ENCODE results near the gene HDAC5. TPM values are rescaled to one million over a fixed set of nuclear protein-coding genes. Genes with fewer than 3 reads are reported as not detected.

Gene HDAC5
- total and polyA plus RNA-seq, 2 of the 8 experiments (the other 6 are each of a cell fraction or from before 2014, with no cell fraction given), result 48.5 to 54.4 TPM

GRCh38 chr17:44079877-44080821 lies 43.3 kb downstream of the HDAC5 start:
- Histone ChIP-seq H2BK12ac (ENCODE audit: low read depth, low read length) (no peak overlapping the region), H2AFZ (ENCODE audit: low read length) (no peak overlapping the region), H3K56ac (replicated peaks; ENCODE audit: insufficient read length, low read depth, low read length) (no peak overlapping the region), H4K91ac (replicated peaks; ENCODE audit: insufficient read length, low read length) (no peak overlapping the region), H3K23me2 (ENCODE audit: low read depth, low read length) (no peaks in the 10 kb centered on the region), H2BK5ac (ENCODE audit: low read depth, low read length) (no peak overlapping the region; the same call in 1 of the 2 replicates), H3K27ac (ENCODE audit: low read depth, low read length) (no peak overlapping the region), H4K8ac (ENCODE audit: extremely low read depth, insufficient read depth, low read length) (no peak overlapping the region), H3K4ac (replicated peaks; ENCODE audit: insufficient read length, low read depth, low read length) (no peak overlapping the region), H4K5ac (ENCODE audit: insufficient read length, low read depth, low read length) (no peak overlapping the region), H3K27me3 (replicated peaks in 1 of 4; ENCODE audit: control insufficient read depth in 3 of 4, extremely low read depth in 1 of 4, insufficient read depth in 3 of 4, low read length in 3 of 4) (no peaks in the 10 kb centered on the region), H2BK20ac (ENCODE audit: low read length) (no peak overlapping the region), H3K14ac (ENCODE audit: insufficient read length) (no peak overlapping the region), H3K4me3 (ENCODE audit: extremely low read depth in 1 of 4, insufficient read depth in 2 of 4, low read depth in 3 of 4, low read length in 4 of 4) (no peak overlapping the region), H2AK5ac (ENCODE audit: low read depth, low read length) (no peak overlapping the region), H3K79me1 (ENCODE audit: low read depth, low read length) (peaks cover 2% of the 10 kb centered on the region; the same call in 1 of the 2 replicates), H3K4me2 (ENCODE audit: insufficient read depth in 1 of 2, low read depth in 2 of 2, low read length in 2 of 2) (no peak overlapping the region), H2BK15ac (ENCODE audit: low read length) (no peak overlapping the region), H3K9ac (replicated peaks in 1 of 4; ENCODE audit: extremely low read depth in 1 of 4, low read depth in 3 of 4, low read length in 3 of 4) (no peak overlapping the region), H3K79me2 (ENCODE audit: control insufficient read depth in 1 of 2, insufficient read depth in 2 of 2, low read length in 2 of 2) (no peaks in the 10 kb centered on the region), H3K4me1 (replicated peaks in 1 of 4; ENCODE audit: control insufficient read depth in 3 of 4, insufficient read depth in 4 of 4, low read length in 3 of 4) (peaks cover 0 to 9% (median 0%) of the 10 kb centered on the region in 4 experiments; a peak in 2 of 7 replicates), H3K36me3 (ENCODE audit: control insufficient read depth in 2 of 4, insufficient read depth in 4 of 4, low read length in 3 of 4) (peaks cover 11 to 42% (median 34%) of the 10 kb centered on the region in 4 experiments; a peak in 7 of 8 replicates), H3K9me3 (ENCODE audit: insufficient read depth in 2 of 2, low read depth in 1 of 2, low read length in 1 of 2) (no peaks in the 10 kb centered on the region), H3K18ac (ENCODE audit: extremely low read depth, low read length) (no peak overlapping the region), H4K20me1 (replicated peaks in 1 of 2; ENCODE audit: control insufficient read depth in 1 of 2, insufficient read depth in 2 of 2, low read length in 2 of 2) (peaks cover 0 to 14% of the 10 kb centered on the region in 2 experiments), H2BK120ac (replicated peaks; ENCODE audit: low read depth, low read length) (no peak overlapping the region), H3K23ac (ENCODE audit: insufficient read length) (no peak overlapping the region)
- FAIRE-seq (no peak), DNase-seq (ENCODE audit: low read depth in 1 of 2, low spot score in 2 of 2) (no peak)
- ChIA-PET CTCF (ENCODE audit: partially characterized antibody) (interaction anchor here (34.4 kb wide), 1 partner anchor 34 kb away, joined by 638 read pairs; the partner anchor contains the start of gene HDAC5), POLR2A (ENCODE audit: partially characterized antibody) (interaction anchor here (0.6 to 5.7 kb wide), 5 partner anchors 7 to 16 kb away, joined by 3 to 33 read pairs (median 4); partner anchors contain the start of genes G6PC3 and LSM12)
- no peak for TF ChIP-seq RAD21 (IDR thresholded peaks at IDR 0.05 in 1 of 2, conservative IDR thresholded peaks at IDR 0.05 in 1 of 2; ENCODE audit: low read depth in 2 of 2, low read length in 2 of 2)
- no peak for TF ChIP-seq SP2 (IDR thresholded peaks at IDR 0.05; ENCODE audit: low read length)
- no peak for TF ChIP-seq SIX5 (IDR thresholded peaks at IDR 0.05; ENCODE audit: low read depth, low read length)
- TF ChIP-seq ATF2 (IDR thresholded peaks at IDR 0.05; ENCODE audit: low read length), result no peak
- TF ChIP-seq, protein P1, sequence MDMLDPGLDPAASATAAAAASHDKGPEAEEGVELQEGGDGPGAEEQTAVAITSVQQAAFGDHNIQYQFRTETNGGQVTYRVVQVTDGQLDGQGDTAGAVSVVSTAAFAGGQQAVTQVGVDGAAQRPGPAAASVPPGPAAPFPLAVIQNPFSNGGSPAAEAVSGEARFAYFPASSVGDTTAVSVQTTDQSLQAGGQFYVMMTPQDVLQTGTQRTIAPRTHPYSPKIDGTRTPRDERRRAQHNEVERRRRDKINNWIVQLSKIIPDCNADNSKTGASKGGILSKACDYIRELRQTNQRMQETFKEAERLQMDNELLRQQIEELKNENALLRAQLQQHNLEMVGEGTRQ (IDR thresholded peaks at IDR 0.05; ENCODE audit: low read length), result no peak
- no peak for TF ChIP-seq BCL11A (IDR thresholded peaks at IDR 0.05; ENCODE audit: low read depth in 2 of 2, low read length in 2 of 2)
- no peak for TF ChIP-seq ZNF274 (IDR thresholded peaks at IDR 0.05; ENCODE audit: borderline replicate concordance, extremely low read depth, low read length)
- 90% methylated on average over 18 of the region's 18 CpGs; no CpG with 5 or more reads in 1 of the 2 experiments for WGBS, 2 experiments (ENCODE audit: extremely low coverage in 1 of 2, insufficient coverage in 1 of 2, insufficient read length in 1 of 2, insufficient replicate concordance in 2 of 2, low coverage in 1 of 2, low lambda C conversion rate in 2 of 2, missing lambda C conversion rate in 1 of 2)

Data from H1 (cell line).